ENCODE measurements around the gene MDM4. TPM values are rescaled to one million over a fixed set of nuclear protein-coding genes. Genes with fewer than 3 reads are reported as not detected.

MDM4 gene
- total and polyA plus RNA-seq, 2 donors (not counting 3 experiments of a cell fraction or from before 2014, with no cell fraction given) = 11.7 to 67.0 TPM

GRCh38 chr1:204498981-204499380, 17.2 kb upstream of the MDM4 start:
- Histone ChIP-seq H3K4me2 (ENCODE audit: insufficient read depth, low read length) (no peak overlapping the region), H3K9me3 (replicated peaks; ENCODE audit: control insufficient read depth, insufficient read depth, low read length) (no peaks in the 10 kb centered on the region), H3K9ac (replicated peaks; ENCODE audit: extremely low read depth, insufficient read depth, low read length) (no peak overlapping the region), H3K9me1 (replicated peaks; ENCODE audit: control insufficient read depth, extremely low read depth, insufficient read depth, low read length) (no peaks in the 10 kb centered on the region), H2AFZ (ENCODE audit: low read depth, low read length) (no peak overlapping the region), H3K27ac (ENCODE audit: insufficient read depth, low read depth, low read length) (no peak overlapping the region), H3K27me3 (ENCODE audit: control insufficient read depth in 2 of 2, insufficient read depth in 2 of 2, low read length in 2 of 2) (no peaks in the 10 kb centered on the region), H3K4me3 (replicated peaks in 1 of 3; ENCODE audit: insufficient read depth in 1 of 3, low read depth in 1 of 3, low read length in 3 of 3) (no peak overlapping the region), H3K79me2 (ENCODE audit: control insufficient read depth, insufficient read depth, low read length) (no peaks in the 10 kb centered on the region), H3K36me3 (ENCODE audit: control insufficient read depth in 2 of 2, extremely low read depth in 1 of 2, insufficient read depth in 2 of 2, low read length in 2 of 2) (no peaks in the 10 kb centered on the region), H4K20me1 (replicated peaks; ENCODE audit: control insufficient read depth, extremely low read depth, insufficient read depth, low read length) (no peaks in the 10 kb centered on the region), H3K4me1 (ENCODE audit: control insufficient read depth, extremely low read depth, insufficient read depth, low read length) (peaks cover 12% of the 10 kb centered on the region)
- CTCF ChIA-PET = interaction anchor here (1.2 to 18.3 kb wide), 3 partner anchors 21 to 100 kb away, joined by 4 to 1267 read pairs (median 5); no protein-coding TSS in a partner anchor
- POLR2A ChIA-PET = no interaction called here
- DNase-seq (ENCODE audit: low read depth, low spot score) (no peak), FAIRE-seq (no peak)
- BruUV-seq (replicated peaks) = no TSS peak
- dilution Hi-C loops (cut with MboI; ENCODE audit: extremely low pct_ligation_motif_present, low sequenced_read_pairs) = no loop called here
- intact Hi-C loops (cut with micrococcal nuclease) = no loop called here
- TF ChIP-seq MYC (IDR thresholded peaks at IDR 0.05; ENCODE audit: low read depth, low read length) (no peak), POLR2A (IDR thresholded peaks at IDR 0.05; ENCODE audit: low read depth, low read length) (no peak), FOS (IDR thresholded peaks at IDR 0.05; ENCODE audit: borderline replicate concordance, insufficient read depth, low read length) (no peak), POLR2AphosphoS5 (IDR thresholded peaks at IDR 0.05; ENCODE audit: insufficient read depth, low read depth, low read length) (no peak), JUN (IDR thresholded peaks at IDR 0.05; ENCODE audit: borderline replicate concordance, insufficient read depth, insufficient read length, low read depth) (no peak), EZH2 (IDR thresholded peaks at IDR 0.05; ENCODE audit: borderline replicate concordance, low read depth, low read length, severe bottlenecking) (no peak), GATA2 (IDR thresholded peaks at IDR 0.05; ENCODE audit: insufficient read depth, insufficient read length, low read depth, low read length) (no peak), CTCF (IDR thresholded peaks at IDR 0.05; ENCODE audit: extremely low read depth in 1 of 2, insufficient read depth in 1 of 2, low read depth in 1 of 2, low read length in 2 of 2) (no peak), MAX (IDR thresholded peaks at IDR 0.05; ENCODE audit: insufficient read depth, insufficient read length) (no peak)

Measured in endothelial cell of umbilical vein (primary cell).